Suprapubic skin (tissue), 4 donors: Measurements from ENCODE around the gene FSTL4.
A peak's percentile ranks its signal among the peaks of the same experiment; 100 is the strongest.

Experiments used
- CTCF ChIP-seq, 2 donors: fragments of 200-600 bp in 1 of 2; fragments of 450-650 bp in 1 of 2; sonication (generic) in 1 of 2; IDR thresholded peaks; one replicate each; pipeline ENCODE4 v1.5.1; 2016 to 2019; ENCODE audit warnings: antibody characterized with exemption in 2 of 2, mild to moderate bottlenecking in 1 of 2, moderate library complexity in 1 of 2
- EP300 ChIP-seq: sonication (generic); formaldehyde crosslinking; IDR thresholded peaks from one replicate; pipeline ENCODE4 v1.6.1; 2017; ENCODE audit warnings: antibody characterized with exemption
- POLR2A ChIP-seq, 2 donors: fragments of 450-650 bp; IDR thresholded peaks; one replicate each; pipeline ENCODE4 v1.6.1; 2017; ENCODE audit warnings: antibody characterized with exemption in 2 of 2, mild to moderate bottlenecking in 2 of 2, moderate library complexity in 2 of 2
- POLR2AphosphoS5 ChIP-seq, 3 donors: sonication (generic); formaldehyde crosslinking; IDR thresholded peaks; one replicate each; pipeline ENCODE4 v1.6.1; 2017; ENCODE audit warnings: antibody characterized with exemption in 3 of 3

GRCh38 chr5:133552925-133553525 is 59.3 kb downstream of the FSTL4 start:
- TF ChIP-seq POLR2A (IDR thresholded peaks at IDR 0.05) = no peak
- peak; percentile 19 to 70 for TF ChIP-seq CTCF (IDR thresholded peaks at IDR 0.05)
- no peak for TF ChIP-seq POLR2AphosphoS5 (IDR thresholded peaks at IDR 0.05)
- no peak for TF ChIP-seq EP300
